Fibroblast of mammary gland (primary cell): ENCODE results near the gene PRKCH.

Experiments
- DNase-seq: peaks from one replicate; pipeline ENCODE4 v3.0.0-alpha.2; 2010; ENCODE audit warnings: low read depth
- H3K4me3 ChIP-seq: 2 replicates; pipeline ENCODE4 v1.5.1; 2011; ENCODE audit warnings: low read depth, mild to moderate bottlenecking, low read length, moderate library complexity; ENCODE audit not compliant: control insufficient read depth
- CTCF ChIP-seq: conservative IDR thresholded peaks from 2 replicates; pipeline ENCODE4 v1.5.1; 2011; ENCODE audit warnings: low read depth, low read length, inconsistent platforms; ENCODE audit not compliant: control insufficient read depth, insufficient read depth

Gene PRKCH

DNA sequence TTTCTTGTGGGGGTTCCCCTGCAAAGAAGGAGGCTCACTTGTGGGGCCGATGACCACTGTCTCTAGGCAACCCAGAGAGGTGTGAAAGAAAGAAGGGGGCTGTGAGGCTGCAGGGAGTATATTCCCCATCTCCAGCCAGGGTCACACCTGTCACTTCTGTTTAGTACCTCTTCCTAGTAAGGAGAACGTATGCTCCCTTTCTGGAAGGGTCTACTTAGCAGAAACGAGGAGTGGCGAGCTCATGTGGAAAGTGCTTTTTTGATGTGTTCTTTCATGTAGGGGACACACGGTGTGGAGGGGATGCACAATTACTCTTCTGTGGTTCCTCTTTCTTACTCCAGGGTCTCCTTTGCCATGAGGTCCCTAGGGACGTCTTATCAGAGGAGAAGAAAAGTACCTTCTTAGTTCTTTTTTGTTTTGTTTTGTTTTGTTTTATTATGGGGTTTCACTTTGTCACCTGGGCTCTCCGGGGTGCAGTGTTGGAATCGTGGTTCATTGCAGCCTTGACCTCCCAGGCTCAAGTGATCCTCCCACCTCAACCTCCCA is 58.3 kb downstream of the PRKCH start:
- H3K4me3 ChIP-seq: no peak overlapping the region
- no peak for DNase-seq
- no peak for TF ChIP-seq CTCF

DNA sequence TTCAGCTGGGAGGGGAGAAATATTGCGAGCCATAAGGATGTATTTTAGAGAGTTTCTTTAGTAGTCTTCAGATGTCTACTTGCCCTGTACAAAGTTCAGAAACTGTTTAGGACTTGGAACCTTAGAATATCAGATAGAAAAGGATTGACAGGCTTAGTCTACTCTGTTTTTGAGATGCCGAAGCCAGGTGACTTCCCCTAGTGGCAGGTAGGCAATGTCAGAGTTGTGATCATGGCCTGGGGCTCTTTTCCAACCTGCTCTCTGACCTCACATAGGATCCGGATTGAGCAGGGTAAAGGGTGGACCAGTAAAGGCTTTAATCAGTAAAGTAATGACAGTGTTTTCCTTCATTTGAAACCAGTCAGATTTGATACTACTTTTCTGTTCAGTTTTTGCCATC is 59.6 kb downstream of the PRKCH start:
- H3K4me3 ChIP-seq: no peak overlapping the region
- no peak for DNase-seq
- no peak for TF ChIP-seq CTCF

GRCh38 chr14:61381553-61381952 is 60.2 kb downstream of the PRKCH start:
- no peak for DNase-seq
- H3K4me3 ChIP-seq: no peak overlapping the region
- no peak for TF ChIP-seq CTCF

DNA sequence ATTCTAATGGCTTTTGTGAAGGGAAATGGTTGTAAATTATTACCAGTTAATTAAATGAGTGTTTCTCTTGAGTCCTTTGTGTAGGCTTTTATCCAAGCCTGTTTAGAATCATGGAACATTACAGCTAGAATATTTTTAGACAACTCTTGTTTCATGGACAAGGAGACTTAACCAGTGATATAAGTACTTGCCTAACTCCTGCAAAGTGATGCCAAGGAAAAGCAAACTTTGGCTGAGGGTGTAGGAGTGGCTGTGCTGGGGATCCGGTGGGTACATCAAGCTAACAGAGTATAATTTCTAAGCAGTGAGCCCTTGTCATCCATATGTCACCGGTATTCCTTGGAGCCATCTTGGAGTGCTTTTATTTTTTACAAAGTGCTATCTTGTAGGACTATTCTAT is 61.5 kb downstream of the PRKCH start:
- DNase-seq: no peak
- H3K4me3 ChIP-seq: no peak overlapping the region
- no peak for TF ChIP-seq CTCF

DNA sequence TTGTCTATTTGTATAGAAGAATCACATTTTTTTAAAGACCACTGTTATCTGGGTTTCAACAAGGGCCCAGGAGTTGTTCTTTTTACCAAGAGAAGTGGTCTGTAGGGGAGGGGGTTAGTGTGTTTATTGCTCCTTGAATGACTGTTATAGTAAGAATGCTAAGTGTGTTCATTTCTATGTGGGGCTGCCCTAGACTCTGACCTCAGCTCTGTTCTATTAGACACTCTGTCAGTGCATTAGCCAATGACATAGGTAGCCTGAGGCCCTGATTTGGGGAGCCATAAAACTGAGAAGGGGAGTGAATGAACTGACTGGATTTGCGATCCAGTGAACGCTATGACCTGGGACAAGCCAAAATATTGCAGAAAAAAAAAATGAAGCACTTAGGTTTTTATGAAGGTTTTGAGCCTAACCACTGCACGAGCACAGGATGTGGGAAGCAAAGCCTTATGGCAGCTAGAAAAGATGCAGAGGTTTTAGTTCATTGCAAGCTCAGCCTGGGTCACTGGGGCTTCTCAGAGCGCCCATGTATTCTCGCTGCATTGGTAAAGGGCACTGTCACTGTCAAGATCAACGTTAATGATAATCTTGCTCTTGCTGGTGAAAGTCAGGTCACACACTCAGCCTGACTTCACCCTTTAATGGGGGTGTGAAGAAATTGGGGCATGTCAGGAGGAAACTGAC is 63.8 kb downstream of the PRKCH start:
- no peak for TF ChIP-seq CTCF
- DNase-seq: no peak
- H3K4me3 ChIP-seq: no peak overlapping the region

DNA sequence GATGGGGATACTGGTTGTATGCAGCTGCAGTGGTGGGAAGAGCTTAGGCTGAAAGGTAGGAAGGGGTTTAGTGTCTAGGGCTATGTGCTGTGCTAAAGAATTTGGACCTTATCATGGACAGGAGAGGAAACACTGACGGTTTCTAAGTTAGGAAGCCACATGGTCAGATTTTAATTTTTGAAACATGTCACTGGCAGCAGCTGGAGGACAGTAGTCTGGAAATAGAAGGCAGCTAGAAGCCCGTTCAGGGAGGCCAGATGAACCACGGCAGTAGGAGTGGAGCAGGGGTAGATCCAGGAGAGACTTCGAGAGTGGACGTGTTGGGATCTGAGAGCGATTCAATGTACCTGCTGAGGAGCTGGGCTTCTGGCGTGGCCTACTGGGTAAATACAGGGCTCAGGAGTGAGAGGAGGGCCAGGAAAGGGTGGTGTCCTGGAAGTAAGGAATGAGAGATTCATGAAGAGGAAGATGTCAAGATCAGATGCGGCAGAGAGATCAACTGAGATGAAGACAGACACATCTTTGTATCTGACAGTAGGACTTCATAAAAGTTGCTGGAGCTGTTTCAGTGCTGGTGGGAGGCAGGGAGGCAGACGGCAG is 64.9 kb downstream of the PRKCH start:
- TF ChIP-seq CTCF: no peak
- no peak for DNase-seq
- no peak overlapping the region for H3K4me3 ChIP-seq
